Stimulated activated naive CD4-positive, alpha-beta T cell (primary cell): ENCODE data around the gene TP53AIP1.

Source experiments
- DNase-seq, 6 experiments: peaks; one replicate each; lab custom pipeline; 2025; lab: John Stamatoyannopoulos, UW

TP53AIP1 gene

DNA sequence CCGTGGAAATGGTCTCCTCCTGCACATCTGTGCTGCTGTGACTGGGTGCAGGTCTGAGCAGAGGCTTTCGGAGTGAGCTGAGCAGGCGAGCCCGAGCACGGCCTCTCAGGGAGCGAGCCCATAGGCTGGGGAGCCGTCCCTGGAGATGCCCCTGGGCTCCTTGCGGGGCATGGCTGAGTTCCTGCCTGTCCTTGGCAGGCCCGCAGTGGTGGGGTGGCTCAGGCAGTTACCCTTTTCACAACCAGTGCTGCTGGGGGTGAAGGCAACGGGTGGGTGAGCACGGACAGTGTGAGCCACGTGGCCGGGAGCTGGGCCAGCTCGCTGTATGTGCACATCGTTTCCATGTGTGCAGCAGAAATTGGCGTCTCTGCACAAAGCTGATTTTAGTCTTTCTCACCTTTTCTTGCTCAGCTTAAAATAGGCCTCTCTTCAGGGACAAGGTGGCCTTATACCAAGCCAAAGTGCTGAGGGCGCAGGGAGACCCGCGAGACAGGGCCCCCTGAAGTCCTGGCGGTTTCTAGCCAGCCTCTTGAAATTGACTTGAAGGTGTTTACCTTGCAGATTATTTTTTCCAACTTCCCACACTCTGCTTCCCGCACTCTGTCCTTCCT lies at the start of gene TP53AIP1:
Gene TP53AIP1 (minus strand): TSS at position 55 of the 611 bp plus-strand sequence. CDS start 5,053 bp downstream, outside the sequence.
- DNase-seq, result no peak

DNA sequence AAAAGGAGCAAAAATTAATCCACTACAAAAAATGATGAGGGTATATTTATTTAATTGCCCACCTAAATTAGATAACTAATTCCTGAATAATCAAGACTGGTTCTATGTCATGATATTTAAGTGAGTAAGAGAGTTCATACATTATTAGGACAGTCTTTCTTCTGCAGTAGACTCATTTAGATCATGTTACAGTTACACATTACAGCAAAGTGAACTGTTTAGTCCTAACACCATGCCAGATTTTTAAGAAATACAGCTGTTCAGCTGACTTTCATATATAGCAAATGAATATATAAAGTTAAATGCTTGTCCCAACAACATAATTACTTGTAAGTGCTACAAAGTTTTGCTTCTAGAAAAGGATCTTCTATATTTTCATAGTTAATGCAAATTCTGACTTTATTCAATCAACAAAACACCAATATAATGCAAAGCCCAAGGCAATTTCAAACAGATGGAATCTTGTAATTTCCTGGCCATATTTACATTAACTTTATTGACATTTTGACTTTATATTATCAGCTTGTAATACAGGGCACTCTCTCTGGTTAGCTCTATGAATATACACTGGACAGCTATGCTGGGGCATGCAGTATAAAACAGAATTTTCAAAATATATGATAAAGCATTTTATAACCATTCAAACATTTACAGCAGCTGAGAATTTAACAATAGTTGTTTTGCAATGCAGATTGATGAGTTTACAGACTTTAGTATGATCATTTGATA lies 45.7 kb upstream of the TP53AIP1 start:
- DNase-seq, result no peak

DNA sequence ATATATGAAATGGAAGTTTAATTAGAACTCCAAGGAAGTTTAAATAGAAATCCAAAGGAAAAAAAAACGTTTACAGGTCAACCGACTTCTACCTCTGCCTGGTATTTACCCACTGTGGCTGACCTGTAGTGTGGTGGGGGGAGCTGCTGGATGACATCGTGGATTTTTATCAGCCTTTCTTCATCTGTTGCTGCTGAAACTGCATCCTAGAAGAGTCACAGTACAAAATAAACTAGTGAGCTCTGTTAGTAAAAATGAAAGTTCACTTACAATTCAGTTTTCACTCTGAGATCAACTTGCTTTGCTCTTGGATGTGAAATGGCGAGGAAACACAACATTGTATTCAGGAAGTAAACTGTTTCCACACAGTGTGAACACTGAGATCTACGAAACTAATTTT lies 43.2 kb upstream of the TP53AIP1 start:
- DNase-seq, result no peak

DNA sequence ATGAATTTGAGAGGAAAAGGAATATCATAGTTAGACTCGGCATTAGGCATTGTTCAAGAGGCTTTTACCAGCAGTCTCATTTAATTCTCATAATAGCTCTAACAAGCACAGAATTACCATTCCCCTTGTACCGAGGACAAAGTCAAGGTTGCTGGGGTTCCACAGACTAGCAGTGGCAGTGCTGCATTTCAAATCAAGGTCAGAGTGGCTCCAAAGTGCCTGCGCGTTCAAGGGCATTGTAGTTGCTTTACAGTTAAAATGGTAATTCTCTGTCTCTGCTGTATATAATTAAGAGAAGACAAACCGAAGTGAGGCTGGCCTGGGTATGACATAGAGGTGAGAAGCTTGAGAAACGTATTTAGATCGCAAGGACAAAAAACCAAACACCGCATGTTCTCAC lies 40.4 kb upstream of the TP53AIP1 start:
- DNase-seq, result no peak

GRCh38 chr11:128981254-128981653 lies 38.6 kb upstream of the TP53AIP1 start:
- DNase-seq, result no peak

GRCh38 chr11:128970598-128971190 lies 28.0 kb upstream of the TP53AIP1 start:
- DNase-seq, result no peak

DNA sequence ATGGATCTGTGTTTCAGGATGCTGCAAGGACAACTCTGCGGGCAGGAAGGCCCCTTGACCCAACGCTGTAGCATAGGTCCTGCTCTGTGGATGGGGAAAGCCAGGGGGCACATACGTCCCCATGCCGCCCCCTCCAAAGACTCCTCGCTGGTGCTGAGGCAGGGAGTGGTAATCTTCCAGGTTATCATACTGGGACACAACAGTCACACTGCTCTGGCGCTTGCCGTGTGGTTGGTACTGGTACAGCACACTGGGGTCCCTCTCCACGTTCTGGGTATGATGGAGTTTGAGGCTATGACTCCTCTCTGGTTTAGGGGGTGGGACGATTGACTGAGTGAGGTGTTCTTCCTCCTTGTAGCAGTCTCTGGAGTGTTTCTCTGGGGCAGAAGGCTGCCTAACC lies 26.2 kb upstream of the TP53AIP1 start:
- DNase-seq, result no peak

DNA sequence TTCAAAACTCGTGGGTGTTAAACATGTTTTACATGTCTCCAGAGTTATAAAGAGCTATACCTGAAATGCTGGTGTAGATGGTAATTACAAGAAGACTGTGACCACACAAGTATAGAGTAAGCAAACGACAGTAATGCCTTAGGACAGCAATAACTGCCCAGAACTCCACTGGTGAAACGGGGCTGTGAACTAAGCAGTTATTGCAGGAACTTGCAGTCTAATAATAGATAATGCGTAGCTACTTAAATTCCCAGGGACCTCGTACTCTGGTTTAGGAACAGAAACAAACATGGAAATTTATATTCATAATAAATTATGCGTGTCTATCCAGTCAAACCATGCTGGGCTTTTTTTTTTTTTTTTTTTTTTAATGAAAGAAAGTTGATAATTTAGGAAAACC lies 24.9 kb upstream of the TP53AIP1 start:
- no peak for DNase-seq

DNA sequence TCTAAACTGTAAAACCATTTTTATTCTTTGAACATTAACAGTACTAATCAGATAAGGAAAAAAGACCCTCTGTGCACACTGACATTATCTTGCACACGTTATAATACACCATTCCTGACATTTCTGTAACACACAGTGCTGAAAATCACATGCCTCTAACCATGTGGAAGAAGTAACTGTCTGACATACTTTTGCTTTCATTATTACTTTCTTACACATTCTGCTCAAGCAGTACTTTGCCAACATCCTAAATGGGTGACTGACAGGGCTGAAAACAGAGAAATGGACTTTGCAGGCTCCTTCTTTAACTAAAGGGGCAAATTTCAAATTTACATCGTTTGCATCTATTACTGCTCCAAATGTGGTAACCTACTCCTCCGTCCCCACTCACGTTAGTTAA lies 22.8 kb upstream of the TP53AIP1 start:
- no peak for DNase-seq

- DNase-seq, result no peak
These were observed 21.8 kb upstream of the TP53AIP1 start for GRCh38 chr11:128964463-128964930.

GRCh38 chr11:128963744-128964325 lies 21.2 kb upstream of the TP53AIP1 start:
- DNase-seq, result no peak

DNA sequence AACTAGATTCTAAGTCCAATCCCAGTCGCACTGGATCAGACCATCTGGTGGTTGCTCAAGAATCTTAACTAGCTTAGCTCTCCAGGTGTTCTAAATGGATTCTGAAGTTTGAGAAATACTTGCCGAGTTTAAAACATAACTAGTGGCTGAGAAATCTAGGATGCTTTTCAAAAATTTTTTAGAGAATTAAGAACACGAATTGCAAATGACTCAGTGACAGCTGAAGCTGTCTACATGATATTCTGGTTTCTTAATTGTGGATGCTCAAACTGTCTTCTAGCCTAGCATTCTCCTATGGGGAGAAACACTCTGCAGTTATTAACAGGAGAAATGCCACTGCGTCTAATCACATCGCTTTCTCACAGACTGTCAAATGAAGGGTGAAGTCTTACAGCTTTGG lies 20.2 kb upstream of the TP53AIP1 start:
- no peak for DNase-seq

DNA sequence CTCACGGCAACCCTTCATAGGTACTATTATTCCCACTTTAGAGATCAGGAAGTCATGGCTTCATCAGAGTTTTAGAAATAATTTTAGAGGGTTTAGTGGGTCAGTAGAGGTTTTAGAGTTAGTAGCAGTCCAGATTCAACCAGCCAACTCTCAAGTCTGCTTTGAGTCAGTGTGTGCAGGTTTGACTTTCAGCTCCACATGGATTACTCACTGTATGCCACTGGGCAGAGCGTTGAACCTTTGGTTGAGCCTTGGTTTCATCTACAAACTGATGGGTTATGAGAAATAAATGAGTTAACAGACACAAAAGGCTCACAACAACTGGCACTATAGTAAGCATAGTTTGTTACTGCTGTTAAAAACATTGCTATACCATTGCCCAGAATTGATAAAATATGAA lies 19.0 kb upstream of the TP53AIP1 start:
- DNase-seq, result no peak

DNA sequence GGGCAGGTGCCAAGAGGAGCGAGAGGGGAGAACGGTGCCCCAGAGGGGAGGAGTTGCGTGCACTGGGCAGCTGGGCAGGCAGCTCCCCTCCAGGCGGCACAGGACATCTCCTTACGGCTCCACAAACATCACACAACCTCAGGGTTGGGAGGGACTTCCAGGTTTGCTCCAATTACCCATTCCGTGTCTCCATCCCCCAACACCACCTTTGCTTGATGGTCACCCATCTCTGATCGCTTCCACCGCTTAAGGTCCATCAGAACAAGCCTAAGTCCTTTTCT lies 14.5 kb upstream of the TP53AIP1 start:
- no peak for DNase-seq

DNA sequence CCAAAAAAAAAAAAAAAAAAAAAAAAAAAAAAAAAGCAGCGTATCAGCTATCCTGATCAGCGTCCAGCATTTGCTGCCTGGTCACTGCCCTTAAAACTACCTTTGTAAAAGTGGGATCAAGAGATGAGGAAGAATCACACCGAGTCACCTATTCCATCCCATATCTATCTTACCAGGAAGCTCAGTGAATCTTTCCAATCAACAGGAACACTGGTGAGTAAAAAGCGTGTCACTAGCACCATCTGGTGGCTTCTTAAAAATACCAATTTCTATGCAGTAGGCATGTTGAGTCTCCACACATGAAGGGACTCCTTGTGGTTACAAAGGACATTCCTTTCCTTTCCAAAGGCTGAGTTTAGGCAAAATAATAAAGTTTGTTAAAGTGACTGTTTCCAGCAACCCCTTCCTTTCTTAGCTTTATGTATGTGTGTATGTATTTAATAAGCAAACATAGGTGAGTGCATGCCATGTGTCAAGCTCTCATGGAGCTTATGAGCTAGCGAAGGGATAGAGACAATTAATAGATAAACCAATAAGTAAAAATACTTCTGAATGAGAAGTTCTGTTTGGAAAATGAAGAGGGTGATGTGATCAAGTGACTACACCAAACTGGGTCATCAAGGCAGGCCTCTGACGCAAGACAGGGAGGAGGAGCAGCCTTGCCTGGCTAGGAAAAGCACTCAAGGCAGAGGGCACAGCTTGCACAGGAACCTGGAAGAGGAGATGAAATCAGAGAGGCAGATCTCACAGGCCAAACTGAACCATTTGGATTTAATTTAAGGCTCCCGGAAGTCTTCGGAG lies 13.9 kb upstream of the TP53AIP1 start:
- peak in 3 of 6 experiments; percentile 10 to 48 (median 32) for DNase-seq

DNA sequence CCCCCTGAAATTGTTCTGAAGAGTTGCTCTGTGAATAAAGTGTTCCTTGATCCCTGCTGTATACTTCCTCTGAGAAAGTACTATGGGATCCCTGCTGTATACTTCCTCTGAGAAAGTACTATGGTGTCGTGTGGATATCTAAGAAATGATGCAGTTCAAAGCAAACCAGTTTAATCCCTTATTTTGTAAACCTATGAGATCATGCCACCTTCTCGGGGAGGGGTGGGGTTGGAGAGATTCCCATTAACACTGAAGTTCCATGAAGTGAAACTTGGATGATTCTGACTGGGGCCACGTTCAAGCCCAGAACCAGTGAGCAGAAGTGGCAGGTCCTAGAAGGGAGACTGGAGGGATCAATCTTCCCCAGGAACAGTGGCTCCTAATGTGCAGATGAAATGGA lies 13.0 kb upstream of the TP53AIP1 start:
- DNase-seq, result no peak

DNA sequence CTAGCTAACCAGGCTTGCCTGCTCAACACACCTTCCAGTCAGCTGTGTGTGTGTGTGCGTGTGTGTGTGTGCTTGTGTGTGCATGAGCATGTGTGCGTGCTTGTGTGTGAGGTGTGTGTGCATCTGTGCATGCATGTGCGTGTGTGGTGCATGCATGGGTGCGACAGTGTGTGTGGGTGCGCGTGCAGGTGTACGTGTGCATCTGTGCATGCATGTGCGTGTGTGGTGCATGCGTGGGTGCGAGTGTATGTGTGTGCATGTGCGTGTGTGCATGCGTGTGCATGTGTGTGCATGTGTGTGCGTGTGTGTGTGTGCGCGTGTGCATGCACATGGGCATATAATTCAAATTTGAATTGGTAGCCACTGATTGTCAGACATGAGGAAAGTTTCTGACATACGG lies 10.5 kb upstream of the TP53AIP1 start:
- no peak for DNase-seq

DNA sequence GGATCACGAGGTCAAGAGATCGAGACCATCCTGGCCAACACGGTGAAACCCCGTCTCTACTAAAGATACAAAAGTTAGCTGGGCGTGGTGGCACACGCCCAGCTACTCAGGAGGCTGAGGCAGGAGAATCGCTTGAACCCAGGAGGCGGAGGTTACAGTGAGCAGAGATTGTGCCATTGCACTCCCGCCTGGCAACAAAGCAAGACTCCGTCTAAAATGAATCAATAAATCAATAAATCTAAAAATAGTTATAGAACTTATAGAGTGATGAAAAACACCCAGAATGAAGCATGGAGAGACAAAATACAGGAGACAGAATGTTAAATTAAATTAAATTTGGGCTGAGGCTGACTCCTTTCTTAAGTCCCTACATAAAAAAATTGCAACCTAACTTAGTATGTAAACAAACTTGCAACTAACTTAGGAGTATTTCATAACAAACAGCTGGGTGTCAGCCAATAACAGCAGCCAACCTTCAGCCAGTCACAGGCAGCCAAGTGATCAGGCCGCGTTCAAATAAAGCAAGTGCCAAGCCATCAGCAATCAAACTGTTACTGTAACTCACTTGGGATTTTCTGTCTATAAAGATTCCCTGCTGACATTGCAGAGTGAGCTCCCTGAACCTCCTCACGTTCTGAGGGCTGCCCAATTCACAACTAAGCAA lies 7.3 kb upstream of the TP53AIP1 start:
- DNase-seq, result no peak

GRCh38 chr11:128948583-128948982 lies 5.9 kb upstream of the TP53AIP1 start:
- DNase-seq, result no peak

GRCh38 chr11:128947773-128948172 lies 5.1 kb upstream of the TP53AIP1 start:
- DNase-seq, result no peak

GRCh38 chr11:128946648-128947047 lies 4.0 kb upstream of the TP53AIP1 start:
- DNase-seq, result no peak
